Upper lobe of left lung (tissue), 6 donors: Measurements from ENCODE around the gene AP5S1. TPM values are rescaled to one million over a fixed set of nuclear protein-coding genes. Genes with fewer than 3 reads are reported as not detected.

Experiments used
- ATAC-seq, 2 donors: fragments of 200-7000 bp; cut with Tn5 transposase; one replicate each; pipeline ENCODE4 v1.9.1; 2022; ENCODE audit warnings: mild to moderate bottlenecking in 2 of 2, moderate library complexity in 2 of 2; ENCODE audit not compliant: low FRiP score in 2 of 2
- DNase-seq, 2 donors: peaks; one replicate each; pipeline ENCODE4 v3.0.0-alpha.2; 2019 to 2020
- H3K27ac ChIP-seq, 4 donors: fragments of 200-600 bp; sonication (generic); one replicate each; pipeline ENCODE4 v1.5.1; 2016 to 2019
- H3K27me3 ChIP-seq, 4 donors: fragments of 200-600 bp; sonication (generic); one replicate each; pipeline ENCODE4 v1.5.1; 2017 to 2019
- H3K36me3 ChIP-seq, 4 donors: fragments of 200-600 bp; sonication (generic); one replicate each; pipeline ENCODE4 v1.5.1; 2016 to 2019
- H3K4me1 ChIP-seq, 4 donors: fragments of 200-600 bp; sonication (generic); one replicate each; pipeline ENCODE4 v1.5.1; 2018 to 2019
- H3K4me3 ChIP-seq, 4 donors: fragments of 200-600 bp; sonication (generic); one replicate each; pipeline ENCODE4 v1.5.1; 2017 to 2019; ENCODE audit warnings: mild to moderate bottlenecking in 2 of 4, moderate library complexity in 1 of 4
- H3K9me3 ChIP-seq, 4 donors: fragments of 200-600 bp; sonication (generic); one replicate each; pipeline ENCODE4 v1.5.1; 2018 to 2019
- EP300 ChIP-seq, 4 donors: sonication (generic); formaldehyde crosslinking; IDR thresholded peaks; one replicate each; pipeline ENCODE4 v1.5.1; 2017; ENCODE audit warnings: antibody characterized with exemption in 4 of 4, control low read depth in 2 of 4
- POLR2A ChIP-seq, 4 donors: fragments of 450-650 bp; IDR thresholded peaks; one replicate each; pipeline ENCODE4 v1.5.1; 2016 to 2017; ENCODE audit warnings: antibody characterized with exemption in 4 of 4, mild to moderate bottlenecking in 2 of 4
- POLR2AphosphoS5 ChIP-seq, 2 donors: sonication (generic); formaldehyde crosslinking; IDR thresholded peaks; one replicate each; pipeline ENCODE4 v1.5.1; 2017; ENCODE audit warnings: antibody characterized with exemption in 2 of 2
- WGBS, 2 donors: methylation state at CpG; one replicate each; pipeline ENCODE4 v1.1.5; 2017 to 2018; 5-methylcytosine and 5-hydroxymethylcytosine counted together
- total RNA-seq, 6 donors: library from RNA; depleted of rRNA in 4 of 6; stranded (reverse); fragments of >200 nt in 4 of 6; gene quantifications; one replicate each; pipeline versions ENCODE4 v1.1.0 to v1.2.1, GENCODE V29; 2016 to 2021
- TF ChIP-seq, protein P1 (sequence below), 6 experiments: fragments of 450-650 bp in 4 of 6; fragments of 200-600 bp in 2 of 6; sonication (generic) in 2 of 6; IDR thresholded peaks; one replicate each; pipeline ENCODE4 v1.5.1; 2016 to 2019; ENCODE audit warnings: antibody characterized with exemption in 6 of 6
- donor health status: DM: no; HTN: no; CAD: no; lungs with moderate emphysema.
- donor health status: DM: no; HTN: yes; CAD: no; lungs with severe emphysema.

AP5S1 gene
- total RNA-seq, 6 donors from 2014 or later, result 9.4 to 20.8 (median 14.7) TPM

DNA sequence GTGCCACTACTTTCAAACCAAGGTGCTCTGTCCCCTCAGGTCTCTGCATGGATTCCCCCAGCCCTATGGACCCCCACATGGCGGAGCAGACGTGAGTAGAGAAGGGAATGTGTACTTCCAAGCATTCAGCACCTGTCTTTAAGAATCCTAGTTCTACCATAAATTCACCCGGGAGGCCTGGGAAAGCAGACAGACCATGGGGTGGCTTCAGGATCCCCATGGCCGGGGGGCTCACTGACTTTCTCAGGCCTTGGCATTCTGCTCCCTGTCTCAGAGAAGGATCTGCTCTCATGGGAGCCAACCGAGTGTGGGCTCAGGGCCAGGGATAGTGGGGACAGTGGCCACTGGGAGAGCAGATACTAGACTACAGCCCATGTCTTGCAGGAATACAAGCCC, 22.0 kb upstream of the AP5S1 start:
- Histone ChIP-seq H3K27me3 (no peaks in the 10 kb centered on the region), H3K4me3 (peak overlapping the region in 2 of 4 donors; percentile 88 to 96)

DNA sequence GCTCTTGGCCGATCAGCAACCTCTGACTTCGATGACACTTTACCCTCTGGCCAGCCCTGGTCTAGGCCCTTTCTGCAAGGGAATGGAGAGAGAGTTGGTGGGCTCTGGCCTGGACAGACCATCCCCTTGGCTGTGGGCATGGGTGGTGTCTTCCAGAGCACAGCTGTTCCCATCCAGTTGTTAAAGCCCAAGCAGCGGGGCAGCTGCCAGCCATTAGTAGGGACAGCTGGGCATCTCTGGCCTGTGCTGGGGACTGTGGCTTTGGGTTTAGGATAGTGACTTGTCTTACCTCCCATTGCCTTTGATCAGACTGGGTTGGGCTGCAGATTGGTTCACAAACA, 21.5 kb upstream of the AP5S1 start:
- H3K9me3 ChIP-seq, result no peaks in the 10 kb centered on the region
- H3K27me3 ChIP-seq, result no peaks in the 10 kb centered on the region
- no peak for DNase-seq
- peaks cover 70 to 88% (median 79%) of the 10 kb centered on the region in 4 donors for H3K4me1 ChIP-seq
- no peak for ATAC-seq
- 60 to 91% methylated on average over 2 to 3 of the region's 3 CpGs for WGBS, 2 donors
- peak overlapping the region in 1 of 4 donors; percentile 96 for H3K4me3 ChIP-seq
- H3K36me3 ChIP-seq, result peaks cover 4 to 52% (median 46%) of the 10 kb centered on the region in 4 donors
- TF ChIP-seq POLR2AphosphoS5 (IDR thresholded peaks at IDR 0.05) (no peak), EP300 (IDR thresholded peaks at IDR 0.05) (no peak), POLR2A (IDR thresholded peaks at IDR 0.05) (no peak)
- TF ChIP-seq, protein P1, sequence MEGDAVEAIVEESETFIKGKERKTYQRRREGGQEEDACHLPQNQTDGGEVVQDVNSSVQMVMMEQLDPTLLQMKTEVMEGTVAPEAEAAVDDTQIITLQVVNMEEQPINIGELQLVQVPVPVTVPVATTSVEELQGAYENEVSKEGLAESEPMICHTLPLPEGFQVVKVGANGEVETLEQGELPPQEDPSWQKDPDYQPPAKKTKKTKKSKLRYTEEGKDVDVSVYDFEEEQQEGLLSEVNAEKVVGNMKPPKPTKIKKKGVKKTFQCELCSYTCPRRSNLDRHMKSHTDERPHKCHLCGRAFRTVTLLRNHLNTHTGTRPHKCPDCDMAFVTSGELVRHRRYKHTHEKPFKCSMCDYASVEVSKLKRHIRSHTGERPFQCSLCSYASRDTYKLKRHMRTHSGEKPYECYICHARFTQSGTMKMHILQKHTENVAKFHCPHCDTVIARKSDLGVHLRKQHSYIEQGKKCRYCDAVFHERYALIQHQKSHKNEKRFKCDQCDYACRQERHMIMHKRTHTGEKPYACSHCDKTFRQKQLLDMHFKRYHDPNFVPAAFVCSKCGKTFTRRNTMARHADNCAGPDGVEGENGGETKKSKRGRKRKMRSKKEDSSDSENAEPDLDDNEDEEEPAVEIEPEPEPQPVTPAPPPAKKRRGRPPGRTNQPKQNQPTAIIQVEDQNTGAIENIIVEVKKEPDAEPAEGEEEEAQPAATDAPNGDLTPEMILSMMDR (IDR thresholded peaks at IDR 0.05), result no peak
- H3K27ac ChIP-seq, result peak overlapping the region; percentile 94 to 98 (median 96)

More for the DNA sequence above, 22.0 kb upstream of the AP5S1 start:
- no peak for DNase-seq
- Histone ChIP-seq H3K9me3 (no peaks in the 10 kb centered on the region), H3K27ac (peak overlapping the region; percentile 94 to 98 (median 96)), H3K36me3 (peaks cover 4 to 47% (median 41%) of the 10 kb centered on the region in 4 donors), H3K4me1 (peaks cover 67 to 83% (median 74%) of the 10 kb centered on the region in 4 donors)
- 57 to 71% methylated on average over 4 to 5 of the region's 5 CpGs for WGBS, 2 donors
- TF ChIP-seq EP300 (IDR thresholded peaks at IDR 0.05), result no peak
- no peak for ATAC-seq

DNA sequence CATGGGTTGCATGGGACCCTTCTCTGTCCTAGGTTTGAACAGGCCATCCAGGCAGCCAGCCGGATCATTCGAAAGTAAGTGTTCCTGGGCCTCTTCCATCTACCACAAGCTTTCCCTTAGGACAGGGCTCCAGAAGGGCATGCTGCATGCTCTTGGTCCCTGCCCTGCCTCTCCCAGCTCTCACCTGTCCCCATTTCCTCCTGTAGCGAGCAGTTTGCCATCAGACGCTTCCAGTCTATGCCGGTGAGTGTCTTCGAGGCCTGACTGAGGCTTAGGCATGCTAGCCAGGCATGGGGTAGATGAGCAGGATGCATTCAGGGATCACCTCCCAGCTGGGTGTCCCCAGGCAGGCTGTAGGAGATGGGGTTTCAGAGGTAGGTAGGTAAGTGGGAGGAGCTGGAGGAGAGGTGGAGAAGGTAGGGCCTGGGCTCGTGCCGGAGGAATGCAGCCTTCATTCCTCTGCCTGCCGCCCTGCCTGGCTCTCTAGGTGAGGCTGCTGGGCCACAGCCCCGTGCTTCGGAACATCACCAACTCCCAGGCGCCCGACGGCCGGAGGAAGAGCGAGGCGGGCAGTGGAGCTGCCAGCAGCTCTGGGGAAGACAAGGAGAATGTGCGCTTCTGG, 20.0 kb upstream of the AP5S1 start:
- Histone ChIP-seq H3K27ac (peak overlapping the region; percentile 13 to 98 (median 96)), H3K9me3 (no peaks in the 10 kb centered on the region), H3K27me3 (no peaks in the 10 kb centered on the region), H3K4me1 (peaks cover 76 to 95% (median 86%) of the 10 kb centered on the region in 4 donors), H3K4me3 (no peak overlapping the region), H3K36me3 (peaks cover 4 to 67% (median 61%) of the 10 kb centered on the region in 4 donors)
- DNase-seq (no peak), ATAC-seq (no peak)
- 76 to 85% methylated on average over 15 to 18 of the region's 18 CpGs for WGBS, 2 donors
- TF ChIP-seq, protein P1 (IDR thresholded peaks at IDR 0.05), result no peak
- no peak for TF ChIP-seq POLR2AphosphoS5 (IDR thresholded peaks at IDR 0.05)
- TF ChIP-seq POLR2A (IDR thresholded peaks at IDR 0.05), result no peak
- no peak for TF ChIP-seq EP300 (IDR thresholded peaks at IDR 0.05)

DNA sequence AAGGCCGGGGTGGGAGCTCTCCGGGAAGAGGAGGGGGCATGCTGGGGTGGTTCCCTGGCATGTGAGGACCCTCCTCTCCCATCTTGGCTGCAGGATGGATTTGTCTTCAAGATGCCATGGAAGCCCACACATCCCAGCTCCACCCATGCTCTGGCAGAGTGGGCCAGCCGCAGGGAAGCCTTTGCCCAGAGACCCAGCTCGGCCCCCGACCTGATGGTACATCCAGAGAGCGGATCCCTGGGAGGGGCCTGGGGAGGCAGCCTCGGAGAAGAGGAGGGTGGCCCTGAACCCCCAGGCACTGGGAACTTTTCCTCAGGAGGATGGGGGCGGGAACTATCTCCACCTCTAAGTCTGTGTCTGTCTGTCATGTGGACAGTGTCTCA, 19.5 kb upstream of the AP5S1 start:
- H3K27me3 ChIP-seq, result no peaks in the 10 kb centered on the region
- H3K4me1 ChIP-seq, result peaks cover 78 to 97% (median 89%) of the 10 kb centered on the region in 4 donors
- no peak overlapping the region for H3K4me3 ChIP-seq
- no peaks in the 10 kb centered on the region for H3K9me3 ChIP-seq
- peaks cover 4 to 72% (median 65%) of the 10 kb centered on the region in 4 donors for H3K36me3 ChIP-seq
- DNase-seq (peak in 1 of 2 donors; percentile 60), ATAC-seq (no peak)
- TF ChIP-seq, protein P1 (IDR thresholded peaks at IDR 0.05), result no peak
- TF ChIP-seq EP300 (IDR thresholded peaks at IDR 0.05) (no peak), POLR2AphosphoS5 (IDR thresholded peaks at IDR 0.05) (no peak), POLR2A (IDR thresholded peaks at IDR 0.05) (no peak)
- peak overlapping the region; percentile 13 to 98 (median 96) for H3K27ac ChIP-seq
- WGBS, 2 donors, result 90 to 93% methylated on average over 5 to 8 of the region's 8 CpGs

DNA sequence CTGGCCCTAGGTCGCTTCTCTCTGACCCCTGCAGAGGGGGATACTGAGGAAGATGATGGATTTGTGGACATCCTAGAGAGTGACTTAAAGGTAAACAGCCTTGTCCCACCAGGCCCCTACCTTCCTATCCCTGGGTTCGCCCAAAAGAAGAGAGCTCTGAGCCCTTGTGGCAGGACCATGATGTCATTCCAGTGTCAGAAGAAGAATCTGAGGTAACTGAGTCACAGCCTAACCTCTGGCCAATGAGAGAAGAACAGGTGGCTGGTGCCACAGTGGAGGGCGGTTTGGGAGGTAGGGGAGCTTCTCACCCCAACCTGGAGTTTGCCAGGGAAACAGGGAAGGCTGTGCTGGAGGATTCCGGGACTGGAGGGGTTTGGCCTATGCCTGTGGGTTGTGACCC, 19.0 kb upstream of the AP5S1 start:
- H3K27ac ChIP-seq, result peak overlapping the region; percentile 13 to 98 (median 96)
- H3K27me3 ChIP-seq, result no peaks in the 10 kb centered on the region
- H3K36me3 ChIP-seq, result peaks cover 4 to 75% (median 68%) of the 10 kb centered on the region in 4 donors
- peaks cover 82 to 100% (median 94%) of the 10 kb centered on the region in 4 donors for H3K4me1 ChIP-seq
- no peak overlapping the region for H3K4me3 ChIP-seq
- ATAC-seq (no peak), DNase-seq (no peak)
- 77 to 97% methylated on average over 4 of the region's 4 CpGs for WGBS, 2 donors
- H3K9me3 ChIP-seq, result no peaks in the 10 kb centered on the region
- TF ChIP-seq POLR2AphosphoS5 (IDR thresholded peaks at IDR 0.05) (no peak), EP300 (IDR thresholded peaks at IDR 0.05) (no peak)
- TF ChIP-seq, protein P1 (IDR thresholded peaks at IDR 0.05), result no peak
